ENCODE measurements around the gene PLEKHO2.

Gene PLEKHO2

DNA sequence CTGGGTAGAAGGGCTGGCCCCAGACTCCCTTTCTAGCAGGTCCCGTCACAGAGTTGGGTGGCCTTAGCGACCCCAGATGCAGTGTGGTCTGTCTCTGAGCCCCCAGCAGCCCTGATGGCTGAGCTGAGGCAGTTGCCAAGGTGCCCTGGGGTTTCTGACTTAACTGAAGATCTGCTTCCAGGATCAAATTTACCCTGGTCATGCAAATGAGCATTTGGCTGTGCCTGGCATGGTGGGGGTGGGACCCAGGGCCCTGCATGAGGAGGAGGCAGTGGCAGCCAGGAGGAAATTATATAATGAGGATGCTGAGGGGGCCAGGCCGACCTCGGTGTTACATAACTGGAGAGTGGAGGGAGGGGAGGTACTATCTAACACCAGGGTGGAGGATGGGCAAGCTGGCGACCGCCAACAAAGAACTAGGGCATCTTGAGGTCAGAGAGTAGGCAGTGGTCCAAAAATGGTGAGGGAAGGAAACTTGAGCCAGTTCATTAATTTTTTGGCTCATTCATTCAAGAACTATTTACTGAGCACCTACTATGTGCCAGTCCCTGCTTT, 16.4 kb downstream of the PLEKHO2 start:
- DNase-seq: no peak

- DNase-seq: no peak
These were observed 17.5 kb downstream of the PLEKHO2 start for GRCh38 chr15:64859226-64859625.

DNA sequence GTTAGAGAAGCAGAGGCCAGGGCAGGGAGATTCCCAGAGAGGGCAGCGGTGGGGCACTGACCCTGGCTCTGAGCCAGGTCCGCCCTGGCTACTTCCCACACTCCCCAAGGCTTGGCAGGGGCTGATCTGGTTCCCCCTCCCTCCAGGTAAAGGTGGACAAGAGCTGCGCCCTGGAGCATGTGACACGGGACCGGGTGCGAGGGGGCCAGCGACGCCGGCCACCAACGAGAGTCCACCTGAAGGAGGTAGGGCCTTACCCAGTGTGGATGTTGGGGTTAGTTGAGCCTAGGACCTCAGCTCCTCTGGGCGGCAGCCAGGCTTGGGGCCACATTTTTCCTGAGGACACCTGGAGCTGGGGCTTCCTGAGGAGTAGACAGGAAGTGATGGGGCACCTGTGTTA, 19.6 kb downstream of the PLEKHO2 start:
- no peak for DNase-seq

- no peak for DNase-seq
These were observed 20.2 kb downstream of the PLEKHO2 start for GRCh38 chr15:64861960-64862359.

GRCh38 chr15:64862408-64862807, 20.7 kb downstream of the PLEKHO2 start:
- no peak for DNase-seq

- DNase-seq: no peak
These were observed 22.4 kb downstream of the PLEKHO2 start for GRCh38 chr15:64864068-64864467.

GRCh38 chr15:64865126-64865997, 23.6 kb downstream of the PLEKHO2 start:
- DNase-seq: no peak

DNA sequence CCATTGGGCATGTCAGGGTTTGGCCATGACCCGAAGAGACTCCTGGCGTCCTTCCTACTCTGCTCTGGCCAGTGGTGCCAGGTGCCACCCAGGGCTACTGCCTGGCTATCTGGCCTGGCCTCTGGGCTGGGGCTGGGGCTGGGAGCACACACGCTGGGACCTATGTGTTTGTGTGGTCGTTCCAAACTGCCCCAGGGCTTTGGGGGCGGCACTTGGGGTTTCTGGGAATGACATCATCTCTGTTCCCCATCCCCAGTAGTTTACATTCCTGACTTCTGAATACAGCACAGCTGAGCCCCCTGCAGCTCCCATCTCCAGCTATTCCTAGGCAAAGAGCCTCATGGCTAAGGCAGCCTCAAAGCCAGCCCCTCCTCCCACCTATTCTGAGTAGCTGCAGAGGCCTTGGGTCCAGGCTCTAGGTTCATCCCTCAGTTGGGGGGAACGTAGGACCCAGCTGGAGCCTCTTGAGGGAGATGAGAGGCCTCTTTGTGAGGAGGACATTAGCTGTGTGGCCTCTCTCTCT, 24.3 kb downstream of the PLEKHO2 start:
- no peak for DNase-seq

DNA sequence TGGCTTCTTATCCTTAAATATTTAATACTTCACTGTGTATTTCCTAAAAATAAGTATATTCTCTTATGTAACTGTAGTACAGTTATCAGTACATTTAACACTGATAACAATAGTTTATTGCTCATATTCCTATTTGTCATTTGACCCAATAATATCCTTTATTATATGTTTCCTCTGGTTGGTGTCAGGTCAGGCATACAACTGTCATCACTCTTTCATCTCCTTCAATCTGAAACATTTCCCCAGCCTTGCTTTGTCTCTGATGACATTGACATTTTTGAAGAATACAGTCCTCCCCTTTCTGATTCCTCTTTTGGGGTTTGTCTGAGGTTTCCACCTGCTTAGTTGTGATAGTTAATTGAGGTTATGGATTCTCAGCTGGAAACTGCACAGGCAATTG, 27.8 kb downstream of the PLEKHO2 start:
- no peak for DNase-seq

DNA sequence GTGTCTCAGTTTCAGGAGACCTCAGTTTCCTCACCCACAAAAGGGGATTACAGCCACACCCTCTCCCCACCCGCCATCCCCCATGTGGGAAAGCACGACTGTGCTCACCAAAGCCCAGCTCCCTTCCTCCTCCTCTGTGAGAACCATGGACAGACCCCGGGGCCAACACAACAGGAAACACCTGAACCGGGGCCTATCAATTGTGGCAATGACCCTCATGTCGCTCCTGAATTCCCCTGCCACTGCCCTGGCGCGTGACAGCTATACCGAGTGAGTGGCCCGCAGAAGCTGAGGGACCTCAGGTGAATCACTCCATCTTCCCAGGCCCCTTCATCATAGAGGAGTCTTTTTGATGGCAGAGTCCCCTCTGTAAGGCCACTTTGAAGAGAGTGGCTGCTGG, 28.6 kb downstream of the PLEKHO2 start:
- no peak for DNase-seq

DNA sequence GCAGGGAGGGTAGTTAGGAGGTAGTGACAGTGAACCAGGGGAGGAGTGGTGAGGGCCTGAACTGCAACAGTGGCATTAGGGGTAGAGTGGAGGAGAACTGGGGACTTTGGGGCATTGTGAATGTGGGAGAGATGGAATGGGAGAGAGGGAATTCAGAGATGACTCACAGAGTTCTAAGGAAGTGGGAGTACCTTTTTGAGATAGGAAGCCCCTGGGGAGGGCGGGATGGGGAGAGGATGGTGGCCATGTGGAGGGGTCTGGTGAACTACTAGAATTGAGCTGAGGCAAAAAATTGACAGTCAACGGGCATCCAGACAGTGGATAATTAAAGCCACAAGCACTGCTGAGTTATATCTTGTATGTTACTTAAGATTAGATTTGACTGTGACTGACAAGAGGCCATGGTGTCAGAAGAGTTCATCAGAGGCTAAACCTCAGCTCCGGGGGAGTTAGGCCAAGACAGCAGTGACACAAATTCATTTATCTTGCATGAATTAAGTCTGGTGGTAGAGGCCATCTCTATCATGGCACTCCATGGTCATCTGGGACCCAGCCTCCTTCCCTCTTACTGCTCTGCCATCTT, 34.0 kb downstream of the PLEKHO2 start:
- DNase-seq: no peak

- no peak for DNase-seq
These were observed 35.7 kb downstream of the PLEKHO2 start for GRCh38 chr15:64877435-64877834.

DNA sequence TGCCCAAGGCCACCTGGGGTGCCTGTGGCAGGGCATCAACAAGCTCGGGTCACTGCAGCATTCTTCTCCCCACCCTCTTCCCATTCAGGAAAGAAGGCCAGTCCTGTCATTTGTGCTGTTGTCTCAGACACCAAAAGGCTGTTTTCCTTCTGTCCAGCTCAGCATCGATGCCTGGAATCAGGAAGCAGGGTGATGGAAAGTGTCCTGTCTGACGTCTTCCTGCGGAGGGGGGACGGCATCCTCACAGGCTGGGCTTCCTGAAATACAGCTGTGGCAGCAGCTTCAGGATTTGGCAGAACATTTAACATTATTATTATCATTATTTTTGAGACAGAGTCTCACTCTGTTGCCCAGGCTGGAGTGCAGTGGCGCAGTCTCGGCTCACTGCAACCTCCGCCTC, 37.0 kb downstream of the PLEKHO2 start:
- DNase-seq: no peak

GRCh38 chr15:64883100-64883581, 41.4 kb downstream of the PLEKHO2 start:
- no peak for DNase-seq

DNA sequence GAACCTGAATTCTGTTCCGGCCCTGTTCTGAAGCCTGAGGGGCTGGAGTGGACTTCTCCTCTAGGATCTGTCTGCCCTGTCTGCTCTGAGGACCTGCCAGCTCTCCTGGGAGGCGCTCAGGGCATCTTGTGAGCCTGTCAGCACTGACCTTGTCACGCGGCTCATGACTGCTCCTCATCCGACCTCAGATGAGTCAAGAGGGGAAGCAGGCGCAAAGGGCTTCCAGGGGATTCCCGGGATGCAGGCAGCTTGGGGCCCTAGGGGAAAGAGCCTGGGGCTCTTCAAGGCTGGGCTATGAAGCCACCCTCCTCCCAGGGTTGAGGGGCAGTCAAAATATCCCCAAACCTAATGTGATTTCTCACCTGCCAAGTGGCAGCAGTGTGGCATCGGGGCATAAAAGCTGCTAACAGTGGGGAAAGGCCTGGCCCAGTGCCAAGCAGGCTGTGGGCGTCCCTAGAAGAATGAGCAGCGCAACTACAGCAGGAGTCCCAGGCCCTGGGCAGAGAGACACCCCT, 42.3 kb downstream of the PLEKHO2 start:
- DNase-seq: peak; percentile 51

GRCh38 chr15:64884679-64885078, 43.0 kb downstream of the PLEKHO2 start:
- no peak for DNase-seq

DNA sequence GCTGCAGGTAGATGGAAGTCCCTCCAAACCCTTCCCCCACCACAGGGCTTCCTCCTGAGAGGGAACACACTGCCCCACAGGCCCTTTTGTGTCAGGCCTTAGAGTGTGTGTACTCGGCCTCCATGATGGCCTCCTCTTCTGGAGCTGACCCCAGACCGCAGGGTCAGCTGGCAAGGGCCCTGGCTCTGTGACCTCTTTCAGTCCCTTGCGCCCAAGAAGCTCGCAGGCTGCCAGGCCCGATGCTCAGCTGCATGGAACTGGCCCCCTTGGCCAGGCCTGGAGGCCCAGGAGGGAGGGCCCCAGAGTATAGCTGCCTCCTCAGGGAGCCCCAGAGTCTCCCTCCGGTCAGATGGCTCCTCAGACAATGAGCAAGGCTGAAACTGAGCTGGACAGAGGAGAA, 46.6 kb downstream of the PLEKHO2 start:
- DNase-seq: no peak

DNA sequence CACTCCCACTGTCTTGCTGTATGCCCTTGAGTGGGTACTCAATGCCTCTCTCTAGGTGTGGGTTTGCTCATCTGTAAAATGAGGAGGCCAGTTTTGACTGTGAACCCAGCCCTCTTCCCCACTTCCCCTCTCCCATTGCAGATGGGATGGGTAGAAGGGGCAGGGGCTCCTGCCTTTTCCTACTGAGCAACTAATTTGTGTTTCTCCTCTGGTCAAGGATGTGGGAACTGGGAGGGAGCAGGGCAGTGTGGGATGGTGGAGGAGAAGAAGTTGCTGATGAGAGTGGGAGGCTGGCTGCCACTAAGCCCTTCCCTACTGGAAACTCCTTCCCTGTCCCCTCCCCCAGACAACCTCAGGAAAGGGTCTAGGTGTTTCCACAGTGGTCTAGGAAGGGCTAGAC, 49.8 kb downstream of the PLEKHO2 start:
- no peak for DNase-seq

GRCh38 chr15:64892847-64893403, 51.2 kb downstream of the PLEKHO2 start:
- no peak for DNase-seq

- DNase-seq: peak; percentile 95
These were observed 52.0 kb downstream of the PLEKHO2 start for GRCh38 chr15:64893481-64894394.

DNA sequence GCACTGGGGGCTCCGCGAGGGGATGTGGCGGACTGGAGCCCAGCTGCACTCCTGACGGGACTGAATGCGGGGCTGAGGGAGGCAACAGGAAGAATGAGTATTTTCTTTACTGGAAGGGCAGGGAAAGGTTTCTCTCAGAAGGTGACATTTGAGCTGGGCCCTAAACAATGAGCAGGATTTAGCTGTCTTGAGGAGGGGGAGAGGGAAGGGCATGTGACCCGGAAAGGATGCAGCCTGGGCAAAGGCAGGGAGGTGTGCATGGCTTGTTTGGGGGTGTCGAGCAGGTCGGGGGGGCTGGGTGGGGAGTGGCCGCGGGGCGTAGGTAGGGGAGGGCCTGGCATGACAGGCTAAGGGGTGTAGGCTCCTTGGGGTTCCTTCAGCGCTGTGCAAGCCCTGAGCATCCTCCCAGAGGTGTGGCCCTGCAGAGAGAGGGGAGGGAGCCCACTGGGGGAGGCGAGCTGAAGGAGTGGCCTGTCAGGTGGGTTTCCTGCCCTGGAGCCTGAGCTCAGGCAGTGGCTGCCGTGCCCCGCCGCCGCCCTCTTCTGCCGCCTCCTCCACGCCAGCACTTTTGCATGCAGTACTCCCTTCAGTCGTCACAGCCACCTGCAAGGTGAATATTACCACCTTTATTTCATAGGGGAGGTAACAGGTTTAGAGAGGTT, 52.8 kb downstream of the PLEKHO2 start:
- peak; percentile 88 for DNase-seq
